ENCODE results near the gene DIP2B.
"Not testable (repeated sequence)": the region's sequence is repeated elsewhere in the genome, so short reads cannot be mapped to it uniquely, and the experiment has no call there.

DNA sequence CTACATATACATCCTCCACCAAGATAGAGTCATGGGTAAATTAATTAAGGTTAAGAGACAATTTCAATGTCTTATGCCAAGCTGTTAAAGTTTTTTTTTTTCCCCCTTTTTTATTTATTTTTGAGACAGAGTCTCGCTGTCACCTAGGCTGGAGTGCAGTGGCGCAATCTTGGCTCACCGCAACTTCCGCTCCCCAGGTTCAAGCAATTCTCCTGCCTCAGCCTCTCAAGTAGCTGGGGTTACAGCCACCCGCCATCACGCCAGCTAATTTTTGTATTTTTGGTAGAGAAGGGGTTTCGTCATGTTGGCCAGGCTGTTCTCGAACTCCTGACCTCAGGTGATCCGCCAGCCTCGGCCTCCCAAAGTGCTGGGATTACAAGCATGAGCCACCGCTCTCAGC lies 38.4 kb downstream of the DIP2B start:
- not testable (repeated sequence) for TF ChIP-seq POLR2A (IDR thresholded peaks at IDR 0.05)
- TF ChIP-seq, protein P1, sequence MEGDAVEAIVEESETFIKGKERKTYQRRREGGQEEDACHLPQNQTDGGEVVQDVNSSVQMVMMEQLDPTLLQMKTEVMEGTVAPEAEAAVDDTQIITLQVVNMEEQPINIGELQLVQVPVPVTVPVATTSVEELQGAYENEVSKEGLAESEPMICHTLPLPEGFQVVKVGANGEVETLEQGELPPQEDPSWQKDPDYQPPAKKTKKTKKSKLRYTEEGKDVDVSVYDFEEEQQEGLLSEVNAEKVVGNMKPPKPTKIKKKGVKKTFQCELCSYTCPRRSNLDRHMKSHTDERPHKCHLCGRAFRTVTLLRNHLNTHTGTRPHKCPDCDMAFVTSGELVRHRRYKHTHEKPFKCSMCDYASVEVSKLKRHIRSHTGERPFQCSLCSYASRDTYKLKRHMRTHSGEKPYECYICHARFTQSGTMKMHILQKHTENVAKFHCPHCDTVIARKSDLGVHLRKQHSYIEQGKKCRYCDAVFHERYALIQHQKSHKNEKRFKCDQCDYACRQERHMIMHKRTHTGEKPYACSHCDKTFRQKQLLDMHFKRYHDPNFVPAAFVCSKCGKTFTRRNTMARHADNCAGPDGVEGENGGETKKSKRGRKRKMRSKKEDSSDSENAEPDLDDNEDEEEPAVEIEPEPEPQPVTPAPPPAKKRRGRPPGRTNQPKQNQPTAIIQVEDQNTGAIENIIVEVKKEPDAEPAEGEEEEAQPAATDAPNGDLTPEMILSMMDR (IDR thresholded peaks at IDR 0.05) = not testable (repeated sequence)
